G401 (cell line): Measurements from ENCODE around the gene GFPT2. TPM values are rescaled to one million over a fixed set of nuclear protein-coding genes. Genes with fewer than 3 reads are reported as not detected.

Source experiments
- DNase-seq: peaks from one replicate; pipeline ENCODE4 v3.0.0-alpha.2; 2015; ENCODE audit warnings: low spot score
- in situ Hi-C: cut with HindIII; loops from 2 replicates; pipeline ENCODE4 v1.10.0; 2016; ENCODE audit warnings: low sequenced_read_pairs, mixed read lengths
- total RNA-seq: library from RNA; depleted of rRNA; stranded (reverse); fragments of >200 nt; shearing (Covaris generic); gene quantifications from 2 replicates; pipeline ENCODE4 v1.2.3, GENCODE V29; 2014

GFPT2 gene
- total RNA-seq, 1 experiment from 2014 or later: 1.2 TPM

DNA sequence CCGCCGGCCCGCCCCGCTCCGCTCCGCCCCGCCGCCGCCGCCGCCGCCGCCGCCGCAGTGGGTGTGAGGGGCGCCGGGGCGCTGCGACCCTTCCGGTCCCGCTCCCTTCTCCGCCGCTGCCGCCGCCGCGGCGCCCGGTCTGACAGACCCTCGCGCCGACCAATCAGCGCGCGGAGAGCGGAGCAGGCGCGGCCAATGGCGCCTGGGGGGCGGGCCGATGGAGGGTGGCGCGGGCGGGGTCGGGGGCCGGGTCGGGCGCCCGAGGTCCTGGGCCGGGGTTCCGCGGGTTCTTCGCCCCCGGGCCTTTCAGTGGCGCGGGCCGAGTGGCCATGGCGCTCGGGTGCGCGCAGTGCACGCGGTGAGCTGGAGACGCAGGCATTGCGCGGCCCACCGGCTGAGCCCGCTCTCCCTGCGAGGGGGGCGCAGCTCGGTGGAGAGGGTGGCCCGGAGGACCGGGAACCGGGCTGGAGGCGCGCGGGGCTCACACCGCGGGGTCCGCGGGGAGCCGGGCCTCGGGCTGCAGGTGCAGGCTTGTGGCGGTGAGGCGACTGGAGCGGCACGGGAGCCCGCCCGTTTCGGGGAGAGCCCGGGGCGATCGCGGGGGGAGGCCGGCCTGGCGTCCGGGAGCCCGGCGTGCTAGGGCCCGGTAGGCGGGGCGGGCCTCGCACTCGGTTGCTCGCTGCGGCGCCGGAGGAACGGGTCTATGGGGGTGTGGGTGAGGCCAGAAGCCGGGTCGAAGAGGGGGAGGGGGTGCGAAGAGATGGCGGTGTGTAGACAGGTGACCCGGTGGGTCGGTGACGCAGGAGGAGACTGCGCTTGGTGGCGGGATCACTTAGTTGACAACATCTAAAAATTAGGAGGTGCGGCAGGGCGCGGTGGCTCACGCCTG lies 60.9 kb downstream of the GFPT2 start, which contains the start of gene MAPK9:
TSS of gene MAPK9 (minus strand) at position 141 of the 889 bp plus-strand sequence. CDS start 11,522 bp downstream, outside the sequence.
- DNase-seq: peak; percentile 83
- in situ Hi-C loops: no loop called here

DNA sequence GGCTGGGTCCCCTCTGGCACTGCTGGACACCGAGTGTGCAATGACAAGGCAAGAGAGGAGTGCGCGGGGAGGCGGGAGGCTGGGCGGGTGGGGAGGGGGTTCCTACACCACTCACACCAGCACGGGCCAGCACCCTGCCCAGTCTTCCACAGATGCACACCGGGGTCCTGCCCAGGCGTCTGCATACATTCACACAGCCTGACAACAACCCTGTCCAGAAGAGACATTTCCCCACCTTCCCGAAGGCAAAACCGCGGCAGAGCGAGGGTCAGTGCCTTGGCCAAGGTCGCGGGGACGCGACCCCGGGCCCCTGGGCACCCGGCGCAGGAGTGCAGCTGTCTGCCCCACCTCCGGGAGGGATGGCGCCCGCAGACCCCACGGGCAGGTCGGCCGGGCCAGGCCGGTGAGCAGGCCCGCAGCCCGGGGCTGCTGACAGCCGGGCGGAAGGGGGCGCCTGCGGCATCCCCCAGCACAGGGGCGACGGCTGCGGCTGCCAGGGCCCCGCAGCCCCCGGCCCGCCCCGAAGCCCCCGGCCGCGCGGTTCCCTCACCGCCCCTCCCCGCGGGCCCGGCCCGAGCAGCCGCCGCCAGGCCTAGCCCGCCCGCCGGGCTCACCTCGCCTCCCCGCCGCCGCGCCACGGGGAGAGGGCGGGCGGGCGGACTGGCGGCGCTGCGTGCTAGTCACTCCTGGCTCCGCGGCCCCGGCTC lies 61.7 kb downstream of the GFPT2 start:
- no peak for DNase-seq
- in situ Hi-C loops: no loop called here

DNA sequence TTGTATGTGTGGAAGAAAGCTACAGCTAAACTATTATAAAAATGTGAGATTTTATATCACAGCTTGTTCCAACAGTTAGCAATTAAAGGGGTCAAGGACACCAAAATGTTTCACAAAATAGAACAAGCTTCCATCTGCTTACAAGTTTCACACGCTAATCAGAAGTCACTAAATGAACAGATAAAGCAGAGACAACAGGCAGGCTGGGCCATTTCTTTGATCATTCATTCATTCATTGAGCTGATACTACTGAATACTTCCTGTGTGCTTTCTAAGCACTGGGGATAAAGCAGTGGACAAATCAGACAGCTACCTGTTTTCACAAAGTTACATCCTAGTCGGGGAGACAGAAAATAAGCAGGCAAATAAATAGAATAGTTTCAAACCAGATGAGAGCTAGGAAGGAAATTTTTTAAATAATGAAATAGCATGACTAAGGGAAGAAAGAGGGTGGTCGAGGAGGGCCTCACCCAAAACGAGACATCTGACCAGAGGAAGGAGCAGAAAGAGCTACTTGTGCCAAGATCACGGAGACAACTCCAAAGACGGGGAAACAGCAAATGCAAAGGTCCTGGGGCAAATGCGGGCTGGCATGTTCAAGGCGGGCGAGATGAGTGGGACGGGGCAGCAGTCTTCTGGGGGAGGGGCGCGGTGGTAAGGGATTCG lies 62.4 kb downstream of the GFPT2 start:
- no peak for DNase-seq
- in situ Hi-C loops: no loop called here

DNA sequence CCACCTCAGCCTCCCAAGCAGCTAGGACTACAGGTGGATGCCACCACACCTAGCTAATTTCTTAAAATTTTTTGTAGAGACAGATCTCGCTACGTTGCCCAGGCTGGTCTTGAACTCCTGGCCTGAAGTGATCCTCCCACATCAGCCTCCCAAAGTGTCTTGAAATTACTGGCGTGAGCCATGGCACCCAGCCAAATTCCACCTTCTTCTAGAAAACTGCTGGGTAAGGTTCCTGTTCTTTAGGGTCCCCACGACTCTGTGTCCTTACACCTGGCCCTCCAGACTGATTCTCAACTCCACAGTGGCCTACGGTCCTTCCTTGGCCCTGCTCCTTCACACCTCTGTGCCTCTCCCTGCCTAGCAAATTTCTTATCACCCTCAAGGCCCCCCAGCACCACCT lies 63.2 kb downstream of the GFPT2 start:
- in situ Hi-C loops: no loop called here
- no peak for DNase-seq

DNA sequence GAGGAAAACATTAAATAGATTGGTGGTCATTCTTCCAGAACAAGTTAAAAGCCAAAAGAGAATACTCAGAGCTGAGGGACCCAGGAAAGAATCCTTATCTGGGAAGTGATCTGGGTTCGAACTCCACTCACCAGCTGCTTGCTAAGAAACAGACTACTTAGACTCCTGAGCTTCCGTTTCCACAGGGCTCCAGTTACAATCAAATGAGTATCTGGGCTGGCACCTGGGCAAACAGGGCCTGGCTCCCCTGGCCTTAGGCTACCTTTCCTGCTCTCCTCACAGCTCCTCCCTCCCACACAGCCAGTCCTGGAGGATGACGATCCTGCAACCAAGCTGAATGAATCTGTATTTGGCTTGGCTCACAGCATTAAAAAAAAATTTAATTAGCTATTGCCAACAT lies 63.7 kb downstream of the GFPT2 start:
- DNase-seq: peak; percentile 30
- in situ Hi-C loops: no loop called here

DNA sequence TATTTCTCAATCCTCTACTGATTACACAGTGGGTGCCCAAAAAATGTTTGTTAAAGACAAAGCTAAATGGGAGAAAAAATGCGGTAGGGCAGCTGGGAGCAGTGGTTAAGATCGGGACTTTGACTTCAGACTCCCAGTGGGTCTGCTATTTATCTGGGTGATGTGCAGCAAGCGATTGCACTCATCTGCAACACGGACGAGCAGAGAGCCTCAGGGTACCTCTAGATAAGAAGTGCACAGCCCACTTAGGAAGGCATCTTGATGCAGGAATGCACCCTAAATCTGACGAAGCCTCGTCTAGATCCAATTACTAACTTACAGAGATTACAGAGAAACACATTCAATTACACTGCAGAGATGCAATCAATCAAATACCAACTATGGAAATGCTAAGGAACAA lies 65.3 kb downstream of the GFPT2 start:
- DNase-seq: no peak
- in situ Hi-C loops: no loop called here

DNA sequence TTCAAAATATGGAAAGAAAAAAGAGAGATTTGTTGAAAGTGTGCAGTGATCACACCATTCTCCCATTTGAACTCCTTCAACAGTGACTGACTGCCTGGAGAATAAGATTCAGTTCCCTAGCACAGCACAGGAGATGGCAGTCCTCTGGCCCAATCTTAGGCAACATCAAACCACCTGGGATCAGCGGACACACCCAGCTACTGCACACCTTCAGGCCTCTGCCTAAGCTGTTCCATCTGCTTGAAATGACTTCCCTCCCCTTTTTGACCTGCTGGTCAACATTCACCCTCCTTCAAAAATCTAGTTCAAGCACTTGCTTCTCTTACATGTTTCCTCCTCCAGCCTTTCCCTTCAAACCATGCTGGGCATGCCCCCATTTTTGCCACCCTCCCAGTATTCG lies 65.7 kb downstream of the GFPT2 start:
- in situ Hi-C loops: no loop called here
- DNase-seq: no peak

DNA sequence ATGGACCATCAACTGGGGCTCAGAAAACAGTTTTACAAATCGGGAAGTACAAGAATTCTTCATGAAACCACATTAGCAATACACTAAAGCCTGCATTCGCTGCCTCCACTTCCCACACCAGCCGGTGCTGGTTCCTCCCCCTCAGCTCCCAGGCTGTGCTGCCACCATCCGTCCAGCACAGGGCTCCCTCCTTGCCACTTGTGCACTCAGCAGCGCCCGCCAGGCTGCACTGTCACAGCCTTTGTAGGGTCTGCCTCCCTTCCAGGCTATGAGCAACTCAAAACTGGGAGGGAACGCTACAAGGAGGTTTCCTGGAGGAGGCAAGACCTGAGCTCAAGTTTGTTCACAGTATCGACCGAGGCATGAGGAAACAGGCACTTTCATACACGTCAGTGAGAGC lies 69.0 kb downstream of the GFPT2 start:
- in situ Hi-C loops: no loop called here
- DNase-seq: peak; percentile 79

DNA sequence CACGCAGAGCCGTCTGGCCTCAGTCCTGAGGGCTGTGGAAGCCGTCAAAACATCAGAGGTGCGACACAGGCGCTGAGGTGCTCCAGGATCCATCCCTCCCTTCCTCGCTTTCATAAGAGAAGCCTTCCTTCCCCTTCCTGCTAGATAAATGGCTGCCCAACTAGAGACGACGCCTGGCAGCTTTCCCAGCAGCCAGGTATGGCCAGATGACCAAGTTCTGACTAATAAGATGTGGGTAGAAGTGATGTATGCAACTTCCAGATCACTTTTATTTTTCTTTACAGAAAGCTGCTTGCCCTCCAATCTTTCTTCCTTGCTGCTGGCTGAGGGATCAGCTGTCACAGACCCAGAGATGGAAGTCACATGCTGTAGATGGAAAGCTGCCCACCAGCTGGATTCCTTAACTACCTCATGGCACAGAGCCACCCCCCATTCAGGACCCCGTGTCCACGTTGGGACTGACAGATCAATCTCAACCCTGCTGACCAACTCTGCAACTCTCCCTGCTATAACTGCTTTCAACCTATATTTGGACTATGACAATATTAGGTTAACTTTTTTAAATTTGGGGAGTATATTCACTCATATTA lies 70.0 kb downstream of the GFPT2 start:
- in situ Hi-C loops: no loop called here
- DNase-seq: peak; percentile 45

DNA sequence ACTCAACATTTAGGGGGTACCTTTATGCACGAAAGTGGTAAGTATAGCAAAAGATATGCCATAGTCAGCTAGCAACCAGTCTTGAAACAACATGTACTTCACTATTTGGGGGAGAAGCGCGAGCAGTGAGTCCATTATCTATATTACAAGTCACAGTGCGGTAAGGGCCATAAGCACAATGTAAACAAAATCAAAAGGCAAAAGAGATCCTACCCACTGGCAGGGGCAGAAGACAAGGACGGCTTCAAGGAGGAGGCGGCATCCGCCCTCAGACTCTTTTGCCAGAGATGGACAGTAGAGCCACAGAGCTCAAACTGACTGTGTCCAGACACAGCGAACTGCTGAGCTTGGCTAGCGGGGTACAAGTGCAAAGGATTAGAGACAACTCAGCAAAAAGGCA lies 70.9 kb downstream of the GFPT2 start:
- in situ Hi-C loops: no loop called here
- no peak for DNase-seq

DNA sequence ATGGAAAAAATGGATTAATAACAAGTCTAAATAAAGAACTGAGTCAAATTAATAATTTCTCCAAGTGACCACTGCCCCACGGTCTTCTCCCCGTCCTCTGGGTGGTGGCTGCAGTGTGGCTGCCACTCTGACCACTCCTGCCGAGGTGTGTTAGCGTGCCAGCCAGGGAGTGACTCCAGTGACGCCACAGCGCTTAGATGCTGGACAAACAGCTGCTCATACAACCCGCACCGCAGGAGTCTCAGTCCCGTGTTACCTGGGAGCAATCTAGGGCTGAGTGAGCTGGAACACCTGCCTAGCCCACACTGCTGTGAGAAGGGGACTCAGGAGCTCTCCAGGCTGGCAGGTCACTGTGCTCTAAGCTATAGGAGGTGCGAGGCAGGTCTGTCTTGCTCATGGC lies 71.4 kb downstream of the GFPT2 start:
- in situ Hi-C loops: no loop called here

DNA sequence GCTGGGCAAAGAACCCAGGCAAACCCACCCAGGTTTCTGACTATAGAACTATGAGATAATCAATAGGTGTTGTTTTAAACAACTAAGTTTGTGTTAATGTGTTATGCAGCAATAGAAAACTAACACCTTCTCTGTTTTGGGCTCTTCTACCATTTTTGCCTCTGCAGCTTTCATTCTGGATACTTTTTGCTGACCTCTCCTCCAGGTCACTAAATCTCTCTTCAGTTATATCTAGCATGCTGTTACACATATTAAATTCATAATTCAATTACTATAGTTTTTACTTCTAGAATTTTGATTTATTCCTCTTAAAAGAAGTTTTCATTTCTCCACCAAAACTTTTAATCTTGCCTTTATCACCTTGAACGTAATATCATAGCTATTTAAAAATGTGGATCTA lies 78.4 kb downstream of the GFPT2 start:
- in situ Hi-C loops: no loop called here
- DNase-seq: no peak

More for the DNA sequence above, 71.4 kb downstream of the GFPT2 start:
- DNase-seq: peak; percentile 37

DNA sequence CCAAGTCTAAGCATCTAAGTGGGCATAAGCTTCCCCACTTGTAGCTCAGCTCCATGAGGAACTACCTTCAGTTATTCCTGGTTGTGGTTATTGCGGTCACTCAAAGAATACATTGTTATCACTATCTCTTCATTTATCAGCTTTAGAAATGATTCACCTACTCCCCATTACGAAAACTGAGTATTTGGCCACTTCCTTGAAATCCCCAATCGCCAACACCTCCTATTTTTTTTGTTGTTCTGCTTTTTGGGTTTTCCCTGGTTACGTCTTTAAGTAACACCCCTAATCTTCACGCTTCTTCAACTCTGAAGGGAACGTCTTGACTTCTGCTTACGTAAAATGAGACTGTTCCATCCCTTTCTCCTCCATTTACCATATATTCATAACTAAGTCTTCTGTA lies 81.9 kb downstream of the GFPT2 start:
- in situ Hi-C loops: no loop called here
- no peak for DNase-seq

DNA sequence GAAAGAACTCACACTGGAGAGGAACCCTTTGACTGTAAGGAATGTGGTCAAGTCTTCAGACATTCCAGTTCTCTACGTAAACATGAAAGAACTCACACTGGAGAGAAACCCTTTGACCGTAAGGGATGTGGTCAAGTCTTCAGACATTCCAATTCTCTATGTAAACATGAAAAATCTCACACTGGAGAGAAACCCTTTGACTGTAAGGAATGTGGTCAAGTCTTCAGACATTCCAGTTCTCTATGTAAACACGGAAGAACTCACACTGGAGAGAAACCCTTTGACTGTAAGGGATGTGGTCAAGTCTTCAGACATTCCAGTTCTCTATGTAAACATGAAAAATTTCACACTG lies 93.9 kb downstream of the GFPT2 start:
- DNase-seq: no peak
- in situ Hi-C loops: no loop called here

DNA sequence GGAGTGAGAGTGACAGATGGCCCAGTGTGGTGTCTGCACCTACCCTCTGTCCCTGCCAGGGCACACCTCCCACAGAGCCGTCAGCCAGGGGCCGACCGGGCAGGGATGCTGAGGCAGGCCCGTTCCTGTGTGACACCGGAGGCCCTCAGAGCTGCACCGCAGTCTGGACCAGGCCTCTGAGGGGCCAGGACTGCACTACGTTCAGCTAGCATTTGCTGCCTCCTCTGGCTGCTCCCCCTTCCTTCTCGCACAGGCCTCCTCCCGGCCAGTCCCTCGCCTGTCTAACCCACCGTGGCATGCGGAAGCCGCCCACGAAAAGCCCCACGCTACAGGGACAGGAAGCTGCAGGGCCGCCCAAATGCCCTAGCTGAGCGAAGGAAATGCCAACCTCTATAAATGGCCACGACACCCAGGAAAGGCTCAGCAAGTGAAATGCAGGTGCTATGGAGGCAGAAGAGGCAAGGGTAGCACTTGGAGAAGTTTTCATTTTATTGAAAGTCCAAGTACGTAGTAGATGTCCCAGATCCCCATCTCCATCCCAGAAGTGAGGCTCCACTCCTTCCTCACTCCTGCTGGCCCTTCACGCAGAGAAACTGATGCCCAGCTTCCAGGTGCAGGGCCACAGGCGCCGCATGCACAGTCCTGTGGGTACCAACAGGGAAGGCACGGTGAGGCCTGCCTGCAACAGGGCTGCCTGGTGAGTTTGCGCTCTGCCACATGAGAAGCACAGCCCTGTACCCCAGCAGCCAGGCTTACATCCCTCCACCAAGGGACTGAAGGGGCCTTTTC lies 99.9 kb downstream of the GFPT2 start:
- in situ Hi-C loops: no loop called here
- DNase-seq: no peak

DNA sequence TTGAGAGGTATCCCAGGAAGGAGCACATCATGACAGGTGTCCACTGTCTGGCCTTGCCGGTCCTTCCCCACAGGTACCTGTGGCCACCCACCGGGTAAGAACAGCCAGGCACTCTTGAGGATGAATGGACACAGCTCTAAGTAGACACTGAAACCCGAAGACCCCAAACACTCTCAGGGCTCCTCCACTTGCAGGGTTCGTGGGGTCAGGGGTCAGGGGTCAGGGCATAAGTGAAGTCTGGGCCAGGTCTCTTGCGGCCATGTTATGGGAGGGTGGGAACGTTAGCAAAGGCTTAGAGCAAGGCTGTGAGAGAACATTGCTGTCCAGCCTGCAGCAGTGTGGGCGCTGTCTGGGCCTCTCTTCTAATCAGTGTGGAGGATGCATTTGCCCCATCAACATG lies 101.2 kb downstream of the GFPT2 start:
- peak; percentile 11 for DNase-seq
- in situ Hi-C loops: no loop called here

DNA sequence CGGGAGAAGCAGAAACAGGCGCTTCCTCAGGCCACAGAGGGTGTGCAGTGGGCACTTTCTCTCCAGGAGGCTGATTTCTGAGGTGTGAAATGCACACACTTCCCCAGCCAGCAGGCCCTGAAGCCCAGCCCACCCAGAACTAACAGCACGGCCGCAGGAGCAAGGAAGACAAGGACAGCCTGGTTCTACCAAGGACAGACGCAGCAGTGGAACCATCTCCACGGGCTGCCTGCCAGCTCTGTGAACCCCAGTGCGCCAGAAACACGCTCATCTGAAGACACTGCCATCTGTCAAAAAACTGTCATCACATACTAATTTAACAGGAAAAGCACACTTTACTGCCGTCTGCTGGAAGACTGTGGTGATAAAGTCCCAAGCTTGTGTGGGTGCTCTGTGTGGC lies 102.0 kb downstream of the GFPT2 start:
- in situ Hi-C loops: no loop called here
- DNase-seq: peak; percentile 97
